Hepatic stellate cell (primary cell): ENCODE results near the gene DMD.
"Not testable (repeated sequence)": the region's sequence is repeated elsewhere in the genome, so short reads cannot be mapped to it uniquely, and the experiment has no call there.

ENCODE experiments used
- DNase-seq: peaks from one replicate; pipeline ENCODE4 v3.0.0; 2011; ENCODE audit warnings: low spot score

The DMD gene

DNA sequence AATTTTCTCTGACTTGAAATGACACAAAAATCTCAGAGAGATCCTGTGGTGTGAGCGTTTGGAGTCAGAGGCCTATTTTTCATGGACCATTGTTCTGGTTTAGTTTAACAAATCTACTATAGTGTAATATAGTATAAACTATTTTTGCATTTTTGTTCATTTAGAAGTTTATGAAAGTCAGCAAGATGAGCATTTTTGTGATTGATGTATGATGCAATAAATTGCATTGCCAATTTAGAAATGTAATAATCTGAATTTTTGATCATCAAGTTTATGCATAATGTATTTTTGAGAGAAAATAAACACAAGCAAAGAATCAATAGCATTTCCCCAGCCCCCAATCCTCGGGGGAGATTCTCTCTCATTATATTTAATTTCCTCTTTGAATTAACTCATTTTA lies 1620.0 kb downstream of the DMD start:
- DNase-seq = no peak

DNA sequence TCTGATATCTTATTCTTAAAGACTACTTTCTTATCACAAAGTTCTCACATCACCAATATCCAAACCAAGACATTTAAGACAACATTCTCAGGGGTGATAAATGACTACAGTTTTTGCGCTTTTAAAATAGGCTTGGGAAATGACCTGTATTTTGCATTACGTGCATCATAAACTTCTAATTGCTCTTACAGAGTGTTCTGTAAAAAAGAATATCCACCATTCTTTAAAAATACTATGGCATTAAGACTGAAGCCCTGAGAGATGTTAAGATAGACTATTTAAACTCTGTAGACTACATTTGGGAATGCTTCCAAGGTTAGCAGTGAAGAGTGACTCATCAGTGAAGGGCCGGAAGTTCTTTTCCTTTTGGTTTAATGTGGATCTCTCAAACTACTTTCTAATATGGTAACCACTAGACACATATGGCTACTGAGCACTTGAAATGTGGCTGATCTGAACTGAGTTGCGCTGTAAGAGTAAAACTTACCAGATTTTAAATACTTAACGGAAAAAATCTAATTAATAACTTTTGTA lies 1620.7 kb downstream of the DMD start:
- DNase-seq = peak; percentile 4

DNA sequence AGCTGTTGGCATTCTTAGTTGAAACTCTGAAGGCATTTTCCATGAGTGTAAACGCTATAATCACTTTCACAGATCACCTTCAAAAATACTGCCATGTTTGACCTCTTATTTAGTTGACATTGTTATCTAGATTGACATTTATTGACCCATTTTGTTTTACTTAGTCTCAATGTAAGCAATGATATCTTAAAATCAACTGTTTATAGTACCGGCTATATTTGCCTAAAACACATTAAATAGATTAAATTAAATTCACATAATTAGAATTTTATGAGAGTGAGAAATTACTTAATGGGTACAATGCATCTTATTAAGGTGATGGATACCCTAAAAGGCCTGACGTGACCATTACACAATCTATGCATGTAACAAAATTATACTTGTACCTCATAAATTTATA lies 1621.8 kb downstream of the DMD start:
- no peak for DNase-seq

DNA sequence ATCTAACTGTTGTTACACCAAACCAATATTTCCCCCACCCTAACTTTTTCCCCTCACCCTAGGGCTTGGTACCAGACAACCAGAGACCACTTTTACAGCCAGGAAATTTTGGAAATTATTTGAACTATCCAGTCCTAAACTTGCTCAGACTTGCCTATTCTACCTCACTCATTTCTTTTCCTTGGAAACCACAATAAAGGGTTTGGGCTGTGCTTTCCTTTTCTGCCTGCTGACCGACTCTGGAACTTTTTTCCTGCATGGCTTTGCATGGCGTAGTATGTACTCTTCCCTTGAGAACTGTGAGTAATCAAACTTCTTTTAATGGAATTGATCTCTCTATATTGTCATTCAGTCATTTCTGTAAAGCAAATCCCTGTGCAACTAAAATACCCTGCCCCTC lies 1623.0 kb downstream of the DMD start:
- no peak for DNase-seq

DNA sequence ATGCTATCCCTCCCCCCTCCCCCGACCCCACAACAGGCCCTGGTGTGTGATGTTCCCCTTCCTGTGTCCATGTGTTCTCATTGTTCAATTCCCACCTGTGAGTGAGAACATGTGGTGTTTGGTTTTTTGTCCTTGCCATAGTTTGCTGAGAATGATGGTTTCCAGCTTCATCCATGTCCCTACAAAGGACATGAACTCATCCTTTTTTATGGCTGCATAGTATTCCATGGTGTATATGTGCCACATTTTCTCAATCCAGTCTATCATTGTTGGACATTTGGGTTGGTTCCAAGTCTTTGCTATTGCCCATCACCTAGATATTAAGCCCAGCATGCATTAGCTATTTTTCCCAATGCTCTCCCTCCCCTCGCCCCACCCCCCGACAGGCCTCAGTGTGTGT lies 1627.5 kb downstream of the DMD start:
- not testable (repeated sequence) for DNase-seq

DNA sequence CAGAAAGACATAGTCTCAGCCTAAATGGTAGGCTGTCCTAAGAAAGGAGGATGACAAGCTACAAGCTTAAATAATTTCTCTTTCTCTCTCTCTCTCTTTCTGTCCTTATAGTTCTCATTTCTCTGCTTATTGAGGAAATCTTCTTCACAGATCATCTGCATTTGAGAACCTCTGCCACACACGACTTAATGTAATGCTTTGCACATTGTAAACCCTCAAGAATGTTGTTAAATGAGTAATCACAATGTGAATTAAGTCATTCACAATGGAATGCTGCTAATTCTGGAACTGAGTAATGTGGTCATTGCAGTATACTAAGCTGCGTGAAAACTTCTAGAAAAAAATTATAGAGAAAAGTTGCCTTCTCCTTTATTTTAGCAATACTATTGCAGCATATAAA lies 1630.6 kb downstream of the DMD start:
- peak; percentile 2 for DNase-seq

DNA sequence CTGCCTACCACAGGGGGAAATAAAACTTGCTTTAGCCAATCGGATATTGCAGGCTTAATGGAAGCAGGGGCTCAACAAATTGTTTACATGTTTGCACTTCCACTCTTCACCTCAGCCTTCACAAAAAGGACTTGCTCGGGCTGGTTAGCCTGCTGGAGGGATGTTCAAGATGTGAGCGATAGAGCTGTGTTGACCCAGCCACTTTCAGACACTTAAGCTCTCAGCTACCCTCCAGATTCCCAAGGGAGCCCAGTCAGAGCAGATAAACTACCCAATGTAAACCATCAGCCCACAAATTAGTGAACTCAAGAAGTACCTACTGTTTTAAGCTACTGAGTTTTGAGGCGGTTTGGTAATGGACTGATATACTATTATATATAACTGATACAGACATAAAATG lies 1631.1 kb downstream of the DMD start:
- no peak for DNase-seq

DNA sequence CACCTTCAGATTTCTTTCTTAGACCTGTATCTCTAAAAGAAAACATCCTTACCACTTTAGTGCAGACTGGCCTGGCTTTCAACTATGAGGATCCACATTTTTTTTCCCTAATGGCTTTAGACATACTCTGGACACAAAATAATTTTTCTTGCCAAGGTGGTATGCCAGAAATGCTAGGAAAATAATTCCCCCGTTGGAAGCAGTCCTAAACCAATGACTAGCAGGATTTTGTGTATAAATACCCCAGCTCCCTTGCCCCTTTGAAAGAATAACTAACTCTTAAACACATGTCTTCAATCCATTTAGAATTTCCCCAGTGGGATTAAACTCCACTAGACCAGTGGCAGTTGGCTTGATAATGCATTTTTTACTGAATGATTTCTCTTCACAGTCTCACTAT lies 1639.0 kb downstream of the DMD start:
- DNase-seq = no peak

DNA sequence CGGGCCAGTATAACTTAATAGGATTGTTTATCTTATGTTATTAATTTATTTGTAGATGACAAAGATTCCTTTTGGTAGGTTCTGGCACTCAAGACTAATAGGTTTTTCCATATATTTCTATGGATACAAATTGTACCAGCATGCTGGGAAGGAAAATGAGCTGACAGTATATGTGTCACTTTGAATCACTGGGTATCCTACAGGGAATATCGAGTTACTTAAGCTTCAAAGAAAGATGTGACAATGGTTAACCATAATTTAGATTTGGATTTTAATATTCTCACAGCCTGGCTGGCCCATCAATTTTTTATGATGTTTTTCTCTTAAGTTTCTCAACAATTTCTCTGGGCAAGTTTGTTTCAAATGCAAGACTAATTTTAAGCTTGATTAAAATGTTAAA lies 1640.7 kb downstream of the DMD start:
- DNase-seq = no peak

DNA sequence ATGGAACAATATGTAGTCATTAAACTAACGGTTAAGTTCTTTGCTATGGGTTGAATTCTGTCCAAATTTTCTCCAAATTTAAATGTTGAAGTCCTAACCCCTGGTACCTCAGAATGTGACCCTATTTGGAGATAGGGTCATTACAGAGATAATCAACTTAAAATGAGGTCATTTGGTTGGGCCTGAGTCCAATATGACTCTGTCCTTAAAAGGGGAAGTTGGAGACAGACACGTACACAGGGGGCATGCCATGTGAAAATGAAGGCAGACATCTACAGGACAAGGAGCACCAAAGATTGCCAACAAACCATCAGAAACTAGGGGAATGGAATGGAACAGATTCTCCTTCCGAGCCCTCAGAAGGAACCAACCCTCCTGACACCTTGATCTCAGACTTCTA lies 1647.6 kb downstream of the DMD start:
- DNase-seq = no peak

DNA sequence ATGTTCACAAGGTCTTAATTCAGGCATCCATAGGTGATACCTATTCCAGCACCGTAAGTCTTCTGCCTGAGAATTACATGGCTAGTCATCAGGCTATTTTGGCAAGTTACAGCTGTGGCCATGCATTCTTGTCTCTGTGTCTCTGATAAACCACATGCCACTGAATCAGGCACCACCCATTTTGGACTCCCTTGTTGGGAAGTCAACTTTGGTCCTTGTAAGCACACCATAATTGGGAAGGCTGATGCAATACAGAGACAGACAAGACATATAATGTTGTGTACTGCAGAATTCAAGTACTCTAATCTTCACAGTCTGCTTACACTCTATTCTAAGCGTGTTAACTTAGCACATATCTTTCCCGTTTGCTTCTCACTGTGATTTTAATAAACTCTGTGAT lies 1655.8 kb downstream of the DMD start:
- DNase-seq = no peak

DNA sequence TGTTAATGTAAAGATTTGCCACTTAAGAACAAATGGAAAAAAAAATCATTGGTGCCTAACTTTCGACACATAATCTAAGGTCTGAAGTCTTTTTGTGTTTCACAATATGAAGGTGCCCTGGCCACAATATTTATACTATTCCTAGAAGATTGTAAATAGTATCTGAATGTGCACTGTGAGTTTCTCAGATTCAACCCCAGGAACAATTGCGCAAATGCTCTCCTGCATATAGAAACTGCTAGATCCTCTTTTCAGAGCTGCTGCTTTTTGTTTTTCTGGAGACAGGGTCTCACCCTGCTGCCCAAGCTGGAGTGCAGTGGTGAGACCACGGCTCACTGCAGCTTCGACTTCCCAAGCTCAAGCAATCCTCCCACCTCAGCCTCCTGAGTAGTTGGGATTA lies 1659.4 kb downstream of the DMD start:
- DNase-seq = no peak

DNA sequence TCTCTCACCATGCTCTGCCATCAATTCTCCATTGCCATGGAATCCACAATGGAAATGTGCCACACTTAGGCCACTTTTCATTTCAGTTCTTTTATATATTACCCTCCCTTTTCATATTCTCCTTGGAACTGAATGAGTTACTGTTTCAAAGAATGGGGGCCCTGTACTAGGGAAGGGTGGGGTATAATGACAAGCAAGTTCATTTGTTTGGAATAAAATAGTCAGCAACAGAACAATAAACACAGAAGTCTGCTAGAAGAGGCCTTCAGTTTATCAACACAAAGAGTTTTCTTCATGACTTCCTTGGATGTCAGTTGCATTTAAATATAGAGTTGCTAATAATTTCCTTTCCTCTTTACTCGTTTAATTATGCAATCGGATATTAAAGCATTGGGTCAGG lies 1661.2 kb downstream of the DMD start:
- no peak for DNase-seq

DNA sequence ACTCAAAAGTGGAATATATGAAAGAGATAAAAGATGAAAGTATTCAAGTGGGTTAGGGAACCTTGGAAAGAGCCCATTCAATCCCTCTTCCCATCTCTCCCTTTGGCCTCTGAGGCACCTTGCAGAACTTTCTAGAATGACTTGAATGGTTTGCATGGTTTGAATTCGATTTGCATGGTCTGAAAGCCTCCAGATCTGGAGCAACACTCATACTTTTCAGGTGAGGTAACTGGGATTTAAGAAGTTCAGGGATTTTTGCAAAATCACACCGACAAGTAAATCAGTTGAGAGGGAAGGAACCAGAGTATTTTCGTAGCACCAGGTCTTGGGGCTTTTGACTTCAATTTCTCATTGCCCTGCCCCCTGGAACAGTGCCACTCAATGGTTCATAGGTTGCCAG lies 1663.5 kb downstream of the DMD start:
- no peak for DNase-seq

DNA sequence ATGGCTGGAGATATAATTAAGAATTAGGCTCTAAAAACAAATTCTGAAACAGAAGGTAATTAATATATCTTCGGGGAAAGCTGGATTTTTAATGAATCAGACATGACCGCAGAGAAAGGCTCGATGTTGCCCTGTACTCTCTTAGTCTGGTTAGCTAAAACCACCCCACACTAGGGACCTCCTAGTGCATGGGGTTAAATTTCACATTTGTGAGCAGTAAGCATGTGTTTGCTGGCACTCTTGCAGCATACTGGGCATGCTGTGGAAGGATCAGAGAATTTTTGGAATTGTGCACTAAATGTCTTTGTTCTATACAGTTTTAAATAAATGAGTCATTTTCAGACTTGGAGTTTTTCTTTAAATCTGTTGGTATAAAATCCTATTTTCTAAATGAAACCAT lies 1663.9 kb downstream of the DMD start:
- no peak for DNase-seq

DNA sequence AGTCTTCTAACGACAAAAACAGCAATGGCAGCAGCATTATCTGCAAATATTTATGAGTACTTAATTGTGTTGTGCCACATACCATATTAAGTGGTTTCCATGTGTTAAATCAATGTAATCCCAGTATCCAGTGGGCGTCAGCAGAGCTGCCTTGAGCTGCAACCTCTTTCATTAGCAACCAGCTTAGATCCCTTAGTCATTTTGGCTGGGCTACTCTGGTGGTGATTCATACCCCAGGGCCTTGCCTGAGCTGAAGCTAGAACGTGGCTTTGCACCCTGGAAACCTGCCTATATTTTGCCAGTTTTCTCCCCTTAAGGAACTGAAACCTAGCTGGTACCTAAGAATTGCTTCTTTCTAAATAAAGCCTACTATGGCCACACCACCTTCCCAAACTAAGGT lies 1665.2 kb downstream of the DMD start:
- DNase-seq = peak; percentile 18

DNA sequence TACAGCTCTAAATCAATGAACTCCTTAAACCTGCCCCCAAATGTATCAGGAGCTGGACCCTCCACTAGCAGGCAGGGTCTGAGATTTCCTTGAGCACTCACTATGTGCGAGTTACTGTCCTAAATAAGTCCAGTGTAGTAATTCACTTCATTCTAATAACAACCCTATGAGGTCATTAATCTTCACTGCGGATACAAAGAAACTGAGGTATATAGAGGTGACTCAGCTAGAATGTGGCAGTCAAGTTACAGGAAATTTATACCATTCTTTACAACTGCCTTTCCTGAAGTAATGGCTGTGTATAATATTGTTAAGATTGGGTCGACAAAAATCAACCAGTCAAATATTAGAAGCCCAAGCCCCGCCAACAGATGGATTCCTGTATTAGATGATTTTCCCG lies 1665.6 kb downstream of the DMD start:
- DNase-seq = no peak

DNA sequence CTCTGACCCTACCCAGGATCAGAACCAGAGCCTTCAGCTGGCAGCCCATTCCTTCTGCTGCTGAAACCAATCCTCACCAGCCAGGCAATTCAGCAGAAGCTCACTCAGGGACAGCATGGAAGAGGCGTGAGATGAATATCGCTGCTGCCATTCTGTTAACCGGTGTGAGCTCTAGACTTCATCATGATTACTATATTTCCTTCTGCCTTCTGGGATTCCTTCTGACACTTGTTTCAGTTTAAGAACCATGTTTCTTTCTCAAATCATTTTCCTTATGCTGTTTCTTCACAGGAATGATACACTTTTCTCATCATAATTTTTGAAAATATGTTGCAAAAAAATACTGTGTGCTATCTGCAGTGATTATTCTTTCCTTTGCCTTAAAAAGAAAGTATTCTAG lies 1666.2 kb downstream of the DMD start:
- DNase-seq = no peak

DNA sequence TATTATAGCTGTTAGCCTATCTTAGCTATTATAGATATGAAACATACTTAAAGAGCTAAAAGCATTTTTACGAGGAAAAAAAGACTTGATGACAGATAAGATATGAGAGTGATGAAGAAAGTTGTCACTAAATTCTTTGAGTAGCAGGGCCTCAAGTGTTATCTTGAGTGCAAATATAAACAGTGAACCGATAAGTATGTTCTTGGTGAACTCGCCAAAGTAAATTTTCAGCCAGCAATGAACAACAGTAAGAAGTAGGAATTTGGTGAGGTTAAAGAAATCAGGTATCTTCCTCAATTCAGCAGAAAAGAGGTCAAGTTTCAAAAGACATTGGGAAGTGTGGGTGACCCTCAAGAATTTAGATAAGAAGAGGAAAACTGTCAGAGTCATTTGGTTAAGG lies 1667.7 kb downstream of the DMD start:
- no peak for DNase-seq

DNA sequence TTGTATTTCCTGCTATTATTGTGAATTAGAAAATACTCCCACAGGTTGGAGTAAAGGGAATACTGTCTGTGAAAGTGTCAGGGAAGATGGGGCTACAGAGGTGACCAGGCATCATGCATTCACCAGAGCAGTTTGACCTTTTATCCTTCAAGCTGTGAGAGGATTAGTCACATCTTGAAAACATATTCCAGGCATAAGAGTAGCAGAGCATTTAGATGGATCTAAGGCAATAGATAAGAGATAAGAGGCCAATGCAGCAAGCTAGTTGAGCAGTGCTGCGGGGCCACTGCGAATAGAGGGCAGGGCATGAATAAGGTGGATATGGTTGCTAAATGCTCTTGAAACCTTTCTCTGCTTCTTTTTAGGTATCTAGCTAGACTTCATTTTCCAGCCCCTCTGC lies 1668.8 kb downstream of the DMD start:
- no peak for DNase-seq

DNA sequence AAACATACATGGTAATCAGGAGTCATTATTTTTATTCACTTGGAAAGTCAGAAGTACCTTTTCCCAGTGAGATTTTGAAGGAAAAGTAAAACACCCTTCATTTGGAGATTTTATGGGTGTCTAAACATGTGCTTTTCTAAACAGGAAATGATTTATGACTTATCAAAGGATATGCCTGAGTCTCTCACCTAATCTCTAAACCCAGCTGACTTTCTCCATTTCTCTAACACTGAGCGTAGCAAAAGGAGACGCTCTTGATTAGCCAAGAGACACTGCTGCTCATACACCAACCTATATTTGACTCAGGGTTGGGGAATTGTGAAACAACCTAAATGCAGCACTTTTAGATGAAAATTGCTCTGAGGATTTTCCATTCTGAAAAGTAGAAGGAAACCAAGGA lies 1671.0 kb downstream of the DMD start:
- DNase-seq = no peak

DNA sequence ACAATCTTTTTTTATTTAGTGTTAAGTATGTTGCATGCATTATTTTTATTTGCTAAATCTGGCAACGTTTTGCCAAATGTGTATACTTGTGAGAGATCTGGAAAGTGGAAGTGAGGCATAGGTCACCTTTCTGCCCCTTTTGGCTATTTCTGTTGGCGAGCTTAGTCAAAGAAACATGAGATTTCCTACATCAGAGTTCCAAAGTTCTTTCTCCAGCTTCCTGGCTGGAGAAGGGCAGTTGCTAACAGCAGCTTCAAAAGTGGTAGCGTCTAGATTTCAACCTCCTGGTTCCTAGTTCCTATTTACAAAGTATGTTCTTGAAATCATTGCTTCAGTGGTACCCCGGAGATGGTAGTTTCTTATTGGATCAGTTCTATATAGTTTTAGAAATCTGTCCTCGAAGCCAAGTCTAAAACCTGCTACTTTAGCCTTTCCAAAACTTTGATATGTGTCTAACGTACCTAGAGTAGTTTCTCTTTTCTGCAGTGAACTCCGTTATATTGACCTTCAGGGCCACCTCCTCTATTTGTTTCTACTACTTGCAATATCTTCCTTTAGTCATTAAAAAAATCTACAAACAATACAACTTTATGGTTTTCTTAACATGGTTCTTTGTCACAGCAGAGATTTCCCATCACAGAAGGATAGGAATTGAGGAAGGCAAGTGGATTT lies 1683.8 kb downstream of the DMD start:
- no peak for DNase-seq

DNA sequence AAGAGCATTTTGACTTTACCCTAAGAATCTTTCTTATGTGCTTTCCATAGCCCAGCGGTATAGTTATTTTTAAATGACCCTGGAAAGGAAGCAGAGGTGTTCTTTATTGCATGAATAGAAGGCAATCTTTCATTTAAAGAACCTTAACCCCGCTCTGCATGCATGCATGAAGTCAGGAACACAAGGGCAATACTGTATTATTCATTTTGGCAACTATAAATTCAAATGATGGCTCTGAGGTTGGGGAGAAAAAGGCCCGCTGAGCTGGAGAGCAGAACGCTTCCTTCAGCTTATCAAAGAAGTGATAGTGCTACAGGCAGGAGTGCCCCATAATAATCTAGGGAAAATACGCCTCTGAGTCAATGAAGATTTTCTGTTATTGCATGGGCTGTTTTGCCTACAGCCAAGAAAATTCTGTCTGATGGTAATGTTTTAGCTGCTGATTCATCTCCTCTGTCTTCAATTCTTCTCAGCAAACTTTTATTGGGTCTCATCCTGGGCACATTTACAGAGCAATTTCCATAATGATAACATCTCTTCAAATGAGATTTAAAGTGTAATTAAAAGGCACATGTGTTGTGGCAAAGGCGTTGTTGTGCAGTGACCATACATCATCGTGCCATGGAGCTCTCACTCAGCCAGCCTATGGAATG lies 1687.3 kb downstream of the DMD start:
- DNase-seq = no peak

DNA sequence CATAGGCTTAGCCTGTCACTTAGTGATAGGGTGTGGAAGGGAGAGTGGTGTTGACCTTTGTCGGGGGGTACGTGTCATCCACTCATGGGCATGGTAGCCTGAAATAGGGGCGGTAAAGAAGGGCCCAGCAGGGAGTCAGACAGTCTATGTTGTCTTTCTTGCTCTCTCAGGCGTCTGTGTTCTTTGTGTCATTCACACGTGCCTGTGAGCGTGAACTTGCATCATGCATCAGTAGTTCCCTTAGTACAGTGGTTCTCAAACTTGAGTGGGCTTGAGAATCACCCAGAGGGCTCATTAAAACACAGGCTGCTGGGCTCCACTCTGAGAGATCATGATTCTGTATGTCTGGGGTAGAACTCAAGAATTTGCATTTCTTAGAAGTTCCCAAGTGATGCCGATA lies 1688.6 kb downstream of the DMD start:
- no peak for DNase-seq
